A673 (cell line): ENCODE data around the gene PRODH. TPM values are rescaled to one million over a fixed set of nuclear protein-coding genes. Genes with fewer than 3 reads are reported as not detected.

ENCODE experiments used
- BruUV-seq: library from RNA; stranded (reverse); fragments of 400-500 nt; replicated peaks from 2 replicates; lab custom pipeline; 2021; lab: Mats Ljungman, UMichigan
- CTCF ChIA-PET: fragments of 300-600 bp; sonication (Branson Sonifier 250); formaldehyde crosslinking; loops from one replicate; lab custom pipeline; 2022; ENCODE audit warnings: antibody characterized with exemption; lab: Charles Lee
- POLR2A ChIA-PET: fragments of 300-600 bp; sonication (Branson Sonifier 250); formaldehyde crosslinking; loops from one replicate; lab custom pipeline; 2022; ENCODE audit warnings: antibody characterized with exemption; ENCODE audit not compliant: low non-redundant PET; lab: Charles Lee
- DNase-seq: peaks from one replicate; pipeline ENCODE4 v3.0.0-alpha.2; 2015; ENCODE audit warnings: low spot score
- H3K27ac ChIP-seq: fragments of 200-600 bp; sonication (generic); 2 replicates; pipeline ENCODE4 v1.5.1; 2016; ENCODE audit warnings: mixed run types, low read depth, mild to moderate bottlenecking, mixed read lengths, antibody characterized with exemption, low read length; ENCODE audit not compliant: poor library complexity, severe bottlenecking
- H3K27me3 ChIP-seq: fragments of 200-600 bp; sonication (generic); replicated peaks from 2 replicates; pipeline ENCODE4 v1.6.1; 2017; ENCODE audit warnings: mixed run types, low read depth, mild to moderate bottlenecking, mixed read lengths, antibody characterized with exemption, low read length; ENCODE audit not compliant: insufficient read depth, poor library complexity
- H3K36me3 ChIP-seq: fragments of 200-600 bp; sonication (generic); 2 replicates; pipeline ENCODE4 v1.6.1; 2016; ENCODE audit warnings: mixed run types, mild to moderate bottlenecking, mixed read lengths, antibody characterized with exemption, low read length; ENCODE audit not compliant: insufficient read depth, poor library complexity, severe bottlenecking
- H3K4me1 ChIP-seq: fragments of 200-600 bp; sonication (generic); 2 replicates; pipeline ENCODE4 v1.6.1; 2017; ENCODE audit warnings: mixed run types, mild to moderate bottlenecking, mixed read lengths, antibody characterized with exemption, low read length; ENCODE audit not compliant: insufficient read depth, poor library complexity, severe bottlenecking
- H3K4me3 ChIP-seq: fragments of 200-600 bp; sonication (generic); 2 replicates; pipeline ENCODE4 v1.5.1; 2016; ENCODE audit warnings: low read depth, mixed run types, mild to moderate bottlenecking, mixed read lengths, low read length; ENCODE audit not compliant: poor library complexity, severe bottlenecking
- H3K9me3 ChIP-seq: fragments of 200-600 bp; sonication (generic); 2 replicates; pipeline ENCODE4 v1.6.1; 2016; ENCODE audit warnings: mixed run types, low read depth, mild to moderate bottlenecking, mixed read lengths, antibody characterized with exemption, low read length; ENCODE audit not compliant: poor library complexity, severe bottlenecking
- CTCF ChIP-seq: fragments of 300-800, 200-600 bp; sonication (generic); conservative IDR thresholded peaks from 2 replicates; pipeline ENCODE4 v1.5.1; 2017; ENCODE audit warnings: low read depth, mild to moderate bottlenecking, antibody characterized with exemption, low read length, moderate library complexity, mixed read lengths
- EZH2 ChIP-seq: fragments of 200-600 bp; sonication (generic); IDR thresholded peaks from 2 replicates; pipeline ENCODE4 v1.6.1; 2017; ENCODE audit warnings: borderline replicate concordance, low read depth, mild to moderate bottlenecking, mixed read lengths, antibody characterized with exemption, low read length; ENCODE audit not compliant: poor library complexity, severe bottlenecking
- intact Hi-C: fragments of 100-400 bp; cut with micrococcal nuclease; formaldehyde crosslinking; loops from one replicate; pipeline ENCODE4 v1.10.0; 2022; ENCODE audit not compliant: unreplicated experiment
- total RNA-seq: library from RNA; stranded (reverse); gene quantifications from 2 replicates; pipeline ENCODE4 v1.2.3, GENCODE V29; 2021

The PRODH gene
- total RNA-seq, 1 experiment from 2014 or later: 10.9 TPM

DNA sequence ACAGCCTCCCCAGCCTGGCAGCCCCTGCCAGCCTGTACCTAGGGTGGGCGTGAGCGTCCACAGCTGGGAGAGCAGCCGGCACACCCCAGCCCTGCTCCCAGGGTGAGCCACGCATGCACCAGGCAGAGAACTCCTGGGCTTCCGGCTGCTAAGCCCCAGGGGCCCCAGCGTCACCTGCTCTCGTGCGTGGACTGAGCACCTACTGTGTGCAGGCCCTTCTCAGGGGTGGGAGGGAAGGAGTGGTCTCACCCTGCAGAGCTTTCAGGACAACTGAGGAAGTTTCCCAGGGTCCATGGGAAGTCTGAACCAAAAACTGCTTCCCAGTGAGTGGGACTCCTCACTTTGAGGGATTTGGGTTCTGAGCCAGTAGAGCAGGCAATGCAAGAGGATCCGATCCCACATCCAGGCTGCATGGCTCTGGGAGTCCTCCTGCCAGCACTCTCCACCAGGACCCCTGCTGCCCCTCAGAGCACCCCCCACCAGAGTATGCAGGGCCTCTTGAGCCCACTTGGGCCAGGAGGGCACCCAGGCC is 47.1 kb upstream of the PRODH start:
- no peak overlapping the region for H3K27ac ChIP-seq
- intact Hi-C loops: loop anchor here (10.0 kb wide), 1 partner anchor 62 kb away; no protein-coding TSS in a partner anchor
- POLR2A ChIA-PET: no interaction called here
- no peak for TF ChIP-seq CTCF
- no peaks in the 10 kb centered on the region for H3K36me3 ChIP-seq
- H3K4me1 ChIP-seq: no peaks in the 10 kb centered on the region
- H3K9me3 ChIP-seq: peaks cover 8% of the 10 kb centered on the region
- CTCF ChIA-PET: no interaction called here
- BruUV-seq: no TSS peak
- DNase-seq: no peak
- H3K4me3 ChIP-seq: no peak overlapping the region
- no peaks in the 10 kb centered on the region for H3K27me3 ChIP-seq

GRCh38 chr22:18980829-18981228 is 44.7 kb upstream of the PRODH start:
- no peak for DNase-seq
- Histone ChIP-seq H3K36me3 (no peaks in the 10 kb centered on the region), H3K4me3 (no peak overlapping the region), H3K4me1 (no peaks in the 10 kb centered on the region), H3K9me3 (peaks cover 8% of the 10 kb centered on the region), H3K27ac (no peak overlapping the region), H3K27me3 (no peaks in the 10 kb centered on the region)
- BruUV-seq: no TSS peak
- POLR2A ChIA-PET: no interaction called here
- TF ChIP-seq CTCF (no peak), EZH2 (no peak)
- intact Hi-C loops: loop anchor here (10.0 kb wide), 1 partner anchor 64 kb away; no protein-coding TSS in a partner anchor
- CTCF ChIA-PET: no interaction called here

- no peaks in the 10 kb centered on the region for H3K27me3 ChIP-seq
- ChIA-PET POLR2A (no interaction called here), CTCF (no interaction called here)
- peaks cover 8% of the 10 kb centered on the region for H3K9me3 ChIP-seq
- no peak for TF ChIP-seq EZH2
- TF ChIP-seq CTCF: no peak
- no peaks in the 10 kb centered on the region for H3K4me1 ChIP-seq
- H3K4me3 ChIP-seq: no peak overlapping the region
- intact Hi-C loops: loop anchor here (10.0 kb wide), 1 partner anchor 65 kb away; no protein-coding TSS in a partner anchor
- no peak for DNase-seq
- no peak overlapping the region for H3K27ac ChIP-seq
- no peaks in the 10 kb centered on the region for H3K36me3 ChIP-seq
- BruUV-seq: no TSS peak
These were observed 43.9 kb upstream of the PRODH start for GRCh38 chr22:18979957-18980356.
